ENCODE data around the gene RBP5. TPM values are rescaled to one million over a fixed set of nuclear protein-coding genes. Genes with fewer than 3 reads are reported as not detected.

RBP5 gene
- total and polyA plus RNA-seq, 8 donors: 1.2 to 26.5 (median 20.2) TPM

DNA sequence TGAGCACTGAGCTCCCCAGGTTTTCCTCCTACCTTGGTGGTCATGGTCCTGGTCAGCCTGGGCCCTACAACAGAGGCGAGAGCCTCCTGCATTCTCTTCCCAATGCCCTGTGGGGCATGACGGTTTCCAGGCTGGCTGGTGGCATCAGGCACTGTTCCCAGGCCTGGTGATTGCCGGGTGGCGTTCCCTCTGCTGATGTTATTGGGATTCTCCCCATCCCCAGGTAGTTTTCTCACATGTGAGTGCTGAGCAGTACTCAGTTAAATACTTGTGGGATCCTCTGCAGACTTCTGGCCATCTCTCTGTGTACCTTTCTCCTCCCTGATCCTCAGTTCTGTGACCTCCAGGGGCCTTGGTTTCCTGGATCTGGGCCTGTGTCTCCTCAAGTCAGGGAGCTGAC, 52.2 kb downstream of the RBP5 start:
- no peak for DNase-seq
- Histone ChIP-seq H3K27me3 (no peaks in the 10 kb centered on the region), H3K4me3 (no peak overlapping the region), H3K36me3 (peaks cover 0 to 15% of the 10 kb centered on the region in 2 donors), H3K27ac (no peak overlapping the region), H3K9me3 (no peaks in the 10 kb centered on the region), H3K4me1 (peaks cover 6 to 16% of the 10 kb centered on the region in 2 donors)
- no peak for ATAC-seq
- intact Hi-C loops (cut with DNase I): no loop called here
- TF ChIP-seq, protein P1, sequence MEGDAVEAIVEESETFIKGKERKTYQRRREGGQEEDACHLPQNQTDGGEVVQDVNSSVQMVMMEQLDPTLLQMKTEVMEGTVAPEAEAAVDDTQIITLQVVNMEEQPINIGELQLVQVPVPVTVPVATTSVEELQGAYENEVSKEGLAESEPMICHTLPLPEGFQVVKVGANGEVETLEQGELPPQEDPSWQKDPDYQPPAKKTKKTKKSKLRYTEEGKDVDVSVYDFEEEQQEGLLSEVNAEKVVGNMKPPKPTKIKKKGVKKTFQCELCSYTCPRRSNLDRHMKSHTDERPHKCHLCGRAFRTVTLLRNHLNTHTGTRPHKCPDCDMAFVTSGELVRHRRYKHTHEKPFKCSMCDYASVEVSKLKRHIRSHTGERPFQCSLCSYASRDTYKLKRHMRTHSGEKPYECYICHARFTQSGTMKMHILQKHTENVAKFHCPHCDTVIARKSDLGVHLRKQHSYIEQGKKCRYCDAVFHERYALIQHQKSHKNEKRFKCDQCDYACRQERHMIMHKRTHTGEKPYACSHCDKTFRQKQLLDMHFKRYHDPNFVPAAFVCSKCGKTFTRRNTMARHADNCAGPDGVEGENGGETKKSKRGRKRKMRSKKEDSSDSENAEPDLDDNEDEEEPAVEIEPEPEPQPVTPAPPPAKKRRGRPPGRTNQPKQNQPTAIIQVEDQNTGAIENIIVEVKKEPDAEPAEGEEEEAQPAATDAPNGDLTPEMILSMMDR (IDR thresholded peaks at IDR 0.05): no peak

DNA sequence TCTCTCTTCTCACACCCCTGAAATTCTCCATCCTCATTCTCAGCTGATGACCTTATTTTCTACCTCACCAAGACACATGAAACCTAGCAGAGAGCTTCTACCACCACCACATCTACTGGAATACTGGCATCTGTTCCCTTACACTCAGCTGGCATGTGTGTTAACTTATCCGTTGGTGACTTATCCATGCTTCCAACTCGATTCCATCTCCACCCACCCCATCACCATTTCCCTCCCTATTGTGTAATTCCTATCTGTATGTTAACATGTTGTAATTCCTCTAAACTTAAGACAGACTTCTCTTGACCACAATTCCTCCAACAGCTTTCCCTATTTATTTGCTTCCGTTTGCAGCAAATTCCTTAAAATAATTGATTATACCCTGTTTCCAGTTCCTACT, 52.8 kb downstream of the RBP5 start:
- ATAC-seq (no peak), DNase-seq (no peak)

GRCh38 chr12:7075518-7075917, 53.2 kb downstream of the RBP5 start:
- Histone ChIP-seq H3K27me3 (no peaks in the 10 kb centered on the region), H3K4me1 (peaks cover 6 to 16% of the 10 kb centered on the region in 2 donors), H3K4me3 (no peak overlapping the region), H3K27ac (no peak overlapping the region), H3K36me3 (peaks cover 0 to 6% of the 10 kb centered on the region in 2 donors), H3K9me3 (no peaks in the 10 kb centered on the region)
- intact Hi-C loops (cut with DNase I): no loop called here
- TF ChIP-seq, protein P1 (IDR thresholded peaks at IDR 0.05): no peak
- no peak for ATAC-seq
- no peak for DNase-seq

More for the DNA sequence above, 52.8 kb downstream of the RBP5 start:
- Histone ChIP-seq H3K9me3 (no peaks in the 10 kb centered on the region), H3K4me1 (peaks cover 6 to 16% of the 10 kb centered on the region in 2 donors), H3K36me3 (peaks cover 0 to 9% of the 10 kb centered on the region in 2 donors), H3K27ac (no peak overlapping the region), H3K4me3 (no peak overlapping the region), H3K27me3 (no peaks in the 10 kb centered on the region)
- intact Hi-C loops (cut with DNase I): no loop called here
- TF ChIP-seq, protein P1 (IDR thresholded peaks at IDR 0.05): no peak

- DNase-seq: no peak
Observed at GRCh38 chr12:7073946-7074345, 54.7 kb downstream of the RBP5 start.

More at GRCh38 chr12:7073946-7074345, 54.7 kb downstream of the RBP5 start:
- Histone ChIP-seq H3K36me3 (peaks cover 0 to 16% of the 10 kb centered on the region in 2 donors), H3K4me3 (no peak overlapping the region), H3K27me3 (no peaks in the 10 kb centered on the region), H3K4me1 (peaks cover 2 to 3% of the 10 kb centered on the region in 2 donors), H3K27ac (no peak overlapping the region), H3K9me3 (no peaks in the 10 kb centered on the region)
- no peak for ATAC-seq
- TF ChIP-seq, protein P1 (IDR thresholded peaks at IDR 0.05): no peak
- intact Hi-C loops (cut with DNase I): no loop called here

Other genes starting within 250 kb of the RBP5 start
- gene LRRC23, start 224.1 kb downstream of the RBP5 start, total RNA-seq: 10 to 100 TPM; 11.0 to 14.8 TPM
- gene LRRC23, start 224.1 kb downstream of the RBP5 start, polyA plus RNA-seq (ENCODE audit: insufficient read length in 6 of 6): 10 to 100 TPM; 18.3 to 36.8 (median 25.2) TPM
- 10 to 100 TPM; 42.3 to 50.0 TPM for gene ENO2, start 214.3 kb downstream of the RBP5 start, total RNA-seq
- gene ENO2, start 214.3 kb downstream of the RBP5 start, polyA plus RNA-seq (ENCODE audit: insufficient read length in 6 of 6): 10 to 100 TPM in 5 of 6 donors, 1 to 10 TPM in 1; 9.3 to 22.0 (median 14.3) TPM
- 100 to 1,000 TPM in 1 of 2 donors, 10 to 100 TPM in 1; 96.9 to 107 TPM for gene ATN1, start 200.9 kb downstream of the RBP5 start, total RNA-seq
- gene ATN1, start 200.9 kb downstream of the RBP5 start, polyA plus RNA-seq (ENCODE audit: insufficient read length in 6 of 6): 100 to 1,000 TPM in 5 of 6 donors, 10 to 100 TPM in 1; 94.9 to 134 (median 115) TPM
- gene RNU7-1, start 185.1 kb downstream of the RBP5 start, total RNA-seq: not detected
- gene RNU7-1, start 185.1 kb downstream of the RBP5 start, polyA plus RNA-seq (ENCODE audit: insufficient read length in 6 of 6): 1 to 10 TPM in 2 of 6 donors, not detected in 4; 7.9 to 9.7 TPM
- 100 to 1,000 TPM; 159 to 194 TPM for gene C12orf57, start 184.9 kb downstream of the RBP5 start, total RNA-seq
- gene C12orf57, start 184.9 kb downstream of the RBP5 start, polyA plus RNA-seq (ENCODE audit: insufficient read length in 6 of 6): 100 to 1,000 TPM; 175 to 239 (median 204) TPM
- 100 to 1,000 TPM in 1 of 2 donors, 10 to 100 TPM in 1; 74.6 to 145 TPM for gene PTPN6, start 177.5 kb downstream of the RBP5 start, total RNA-seq
- 10 to 100 TPM; 17.4 to 21.2 (median 18.3) TPM for gene PTPN6, start 177.5 kb downstream of the RBP5 start, polyA plus RNA-seq (ENCODE audit: insufficient read length in 6 of 6)
- gene PHB2, start 158.2 kb downstream of the RBP5 start, total RNA-seq: 100 to 1,000 TPM; 113 to 142 TPM
- 100 to 1,000 TPM; 280 to 322 (median 302) TPM for gene PHB2, start 158.2 kb downstream of the RBP5 start, polyA plus RNA-seq (ENCODE audit: insufficient read length in 6 of 6)
- 10 to 100 TPM; 36.3 to 46.6 TPM for gene EMG1, start 158.0 kb downstream of the RBP5 start, total RNA-seq
- gene EMG1, start 158.0 kb downstream of the RBP5 start, polyA plus RNA-seq (ENCODE audit: insufficient read length in 6 of 6): 10 to 100 TPM; 45.3 to 52.3 (median 47.6) TPM
- 100 to 1,000 TPM in 1 of 2 donors, 10 to 100 TPM in 1; 74.5 to 108 TPM for gene LPCAT3, start 110.4 kb downstream of the RBP5 start, total RNA-seq
- gene LPCAT3, start 110.4 kb downstream of the RBP5 start, polyA plus RNA-seq (ENCODE audit: insufficient read length in 6 of 6): 10 to 100 TPM; 54.7 to 70.7 (median 61.9) TPM
- 100 to 1,000 TPM; 302 to 326 TPM for gene C1S, start 68.2 kb downstream of the RBP5 start, total RNA-seq
- gene C1S, start 68.2 kb downstream of the RBP5 start, polyA plus RNA-seq (ENCODE audit: insufficient read length in 6 of 6): 100 to 1,000 TPM; 111 to 134 (median 120) TPM
- 100 to 1,000 TPM; 403 to 693 TPM for gene C1R, start 36.4 kb downstream of the RBP5 start, total RNA-seq
- 10 to 100 TPM; 69.3 to 98.5 (median 80.1) TPM for gene C1R, start 36.4 kb downstream of the RBP5 start, polyA plus RNA-seq (ENCODE audit: insufficient read length in 6 of 6)
- 10 to 100 TPM; 65.9 to 72.7 TPM for gene C1RL, start 19.7 kb downstream of the RBP5 start, total RNA-seq
- 10 to 100 TPM; 55.4 to 66.3 (median 61.4) TPM for gene C1RL, start 19.7 kb downstream of the RBP5 start, polyA plus RNA-seq (ENCODE audit: insufficient read length in 6 of 6)
- gene CLSTN3, start 1.5 kb upstream of the RBP5 start, total RNA-seq: 10 to 100 TPM; 30.3 to 45.8 TPM
- 10 to 100 TPM; 58.4 to 80.9 (median 67.0) TPM for gene CLSTN3, start 1.5 kb upstream of the RBP5 start, polyA plus RNA-seq (ENCODE audit: insufficient read length in 6 of 6)
- 10 to 100 TPM; 34.1 to 36.5 TPM for gene PEX5, start 60.8 kb upstream of the RBP5 start, total RNA-seq
- 10 to 100 TPM; 45.8 to 59.4 (median 53.2) TPM for gene PEX5, start 60.8 kb upstream of the RBP5 start, polyA plus RNA-seq (ENCODE audit: insufficient read length in 6 of 6)
- gene ACSM4, start 175.2 kb upstream of the RBP5 start, total RNA-seq: not detected
- under 1 TPM in 1 of 6 donors, not detected in 5; 0.15 TPM for gene ACSM4, start 175.2 kb upstream of the RBP5 start, polyA plus RNA-seq (ENCODE audit: insufficient read length in 6 of 6)

Data from left lung (tissue), 10 donors.